ENCODE measurements around the gene VPS11. TPM values are rescaled to one million over a fixed set of nuclear protein-coding genes. Genes with fewer than 3 reads are reported as not detected.
"Not testable (repeated sequence)": the region's sequence is repeated elsewhere in the genome, so short reads cannot be mapped to it uniquely, and the experiment has no call there.

The VPS11 gene
- total RNA-seq, 1 donor from 2014 or later: 38.6 TPM

DNA sequence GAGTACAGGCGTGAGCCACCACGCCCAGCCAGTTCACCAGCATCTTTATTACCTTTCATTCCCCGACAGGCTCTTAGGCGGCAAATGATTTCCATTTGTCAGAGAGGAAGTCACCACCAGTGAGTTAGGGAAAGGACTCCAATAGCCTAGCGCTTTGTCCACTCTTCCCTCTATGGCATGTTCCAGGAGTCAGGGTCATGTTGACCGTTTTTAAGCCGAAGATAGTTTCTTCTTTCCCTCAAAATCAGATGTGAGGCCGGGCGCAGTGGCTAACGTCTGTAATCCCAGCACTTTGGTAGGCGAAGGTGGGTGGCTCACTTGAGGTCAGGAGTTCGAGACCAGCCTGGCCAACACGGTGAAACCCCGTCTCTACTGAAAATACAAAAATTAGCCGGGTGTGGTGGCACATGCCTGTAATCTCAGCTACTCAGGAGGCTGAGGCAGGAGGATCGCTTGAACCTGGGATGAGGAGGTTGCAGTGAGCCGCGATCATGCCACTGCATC, 35.6 kb downstream of the VPS11 start:
- DNase-seq (ENCODE audit: low spot score): not testable (repeated sequence)

- no peak for DNase-seq (ENCODE audit: low spot score)
These were observed 36.2 kb downstream of the VPS11 start for GRCh38 chr11:119103793-119104192.

DNA sequence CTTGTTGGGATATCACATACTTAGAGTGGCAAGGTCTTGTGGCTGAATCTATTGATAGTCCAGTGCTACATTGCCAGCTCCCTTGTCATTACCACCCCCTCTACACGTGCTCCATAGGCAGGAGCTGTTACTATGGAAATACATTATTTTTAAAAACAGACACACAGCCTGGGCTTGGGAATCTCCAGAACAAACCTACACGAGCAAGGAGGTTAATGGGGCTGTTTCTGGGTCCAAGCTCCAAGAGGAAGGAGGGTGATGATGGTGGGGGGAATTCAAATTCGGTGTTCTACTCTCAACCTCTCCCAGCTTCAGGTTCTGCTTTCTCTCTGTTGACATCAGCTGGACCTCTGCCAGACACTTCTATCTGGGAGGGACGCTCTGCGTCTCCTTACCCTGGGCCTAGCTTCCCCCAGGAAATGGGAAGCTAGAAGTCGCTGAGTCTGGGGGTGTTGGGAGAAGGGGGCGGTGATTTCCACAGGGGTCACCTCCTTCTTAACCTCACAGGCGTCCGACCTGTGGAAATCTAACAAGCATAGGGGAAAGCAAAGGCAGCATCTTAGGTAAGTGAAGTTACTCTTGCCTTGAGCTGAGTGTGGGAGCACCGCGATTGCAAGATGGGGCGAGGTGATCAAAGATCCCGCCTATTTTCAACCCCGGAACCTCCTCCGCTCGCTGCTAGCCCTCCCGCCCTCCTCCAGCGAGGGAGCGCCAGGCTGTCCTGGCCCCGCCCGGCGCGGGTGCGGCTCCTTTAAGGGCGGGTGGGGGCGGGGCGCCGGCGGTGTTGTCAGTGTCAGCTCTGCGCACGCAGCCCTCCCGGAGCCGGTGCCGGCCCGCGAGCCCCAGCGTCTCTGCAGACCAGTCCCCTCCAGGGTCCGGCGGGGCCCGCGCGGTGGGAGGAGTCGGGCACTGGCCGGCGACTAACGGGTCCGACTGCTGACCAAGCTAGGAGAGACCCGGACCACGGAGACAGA, 39.2 kb downstream of the VPS11 start, which contains the start of gene C2CD2L:
C2CD2L (plus strand) TSS at position 781 of the 974 bp plus-strand sequence. CDS start 398 bp downstream, outside the sequence.
- peak; percentile 90 for DNase-seq (ENCODE audit: low spot score)

- no peak for DNase-seq (ENCODE audit: low spot score)
These were observed 40.0 kb downstream of the VPS11 start for GRCh38 chr11:119107538-119108145.

GRCh38 chr11:119108146-119108856, 40.7 kb downstream of the VPS11 start:
- peak; percentile 70 for DNase-seq (ENCODE audit: low spot score)

- DNase-seq (ENCODE audit: low spot score): no peak
These were observed 41.2 kb downstream of the VPS11 start for GRCh38 chr11:119108857-119109221.

DNA sequence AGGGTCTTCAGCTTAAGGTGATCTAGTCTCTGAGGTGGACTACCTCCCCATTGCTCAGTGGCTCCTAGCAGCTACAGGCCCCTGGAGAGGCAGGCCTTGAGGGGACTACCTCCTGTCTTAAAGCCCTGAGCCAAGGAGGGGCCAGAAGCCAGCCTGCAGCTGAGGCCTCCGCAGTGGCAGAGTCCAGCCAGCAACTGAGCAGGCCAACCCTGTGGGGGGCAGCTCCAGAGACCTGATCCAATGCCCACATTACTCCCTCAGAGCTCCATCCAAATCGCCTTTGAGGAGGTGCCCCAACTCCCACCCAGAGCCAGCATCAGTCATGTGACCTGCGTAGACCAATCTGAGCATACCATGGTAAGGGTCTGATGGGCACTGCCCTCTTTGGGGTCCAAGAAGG, 42.2 kb downstream of the VPS11 start:
- no peak for DNase-seq (ENCODE audit: low spot score)

DNA sequence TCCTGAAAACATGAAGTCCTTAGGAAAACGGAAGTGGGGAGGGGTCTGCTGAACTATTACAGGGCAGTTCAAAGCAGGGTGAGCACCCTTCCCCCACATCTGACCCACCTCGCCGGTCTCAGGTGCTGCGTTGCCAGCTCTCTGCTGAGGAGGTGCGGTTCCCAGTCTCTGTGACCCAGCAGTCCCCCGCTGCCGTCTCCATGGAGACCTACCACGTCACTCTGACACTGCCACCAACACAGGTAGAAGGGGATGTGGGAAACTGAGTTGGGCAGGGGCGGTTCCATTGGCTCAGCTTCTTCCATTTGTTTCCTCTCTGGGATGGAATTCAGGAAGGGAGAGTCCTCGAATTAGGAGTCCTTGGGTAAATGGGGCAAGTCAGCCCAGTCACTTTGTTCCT, 42.8 kb downstream of the VPS11 start:
- no peak for DNase-seq (ENCODE audit: low spot score)

GRCh38 chr11:119111361-119111925, 43.8 kb downstream of the VPS11 start:
- DNase-seq (ENCODE audit: low spot score): no peak

DNA sequence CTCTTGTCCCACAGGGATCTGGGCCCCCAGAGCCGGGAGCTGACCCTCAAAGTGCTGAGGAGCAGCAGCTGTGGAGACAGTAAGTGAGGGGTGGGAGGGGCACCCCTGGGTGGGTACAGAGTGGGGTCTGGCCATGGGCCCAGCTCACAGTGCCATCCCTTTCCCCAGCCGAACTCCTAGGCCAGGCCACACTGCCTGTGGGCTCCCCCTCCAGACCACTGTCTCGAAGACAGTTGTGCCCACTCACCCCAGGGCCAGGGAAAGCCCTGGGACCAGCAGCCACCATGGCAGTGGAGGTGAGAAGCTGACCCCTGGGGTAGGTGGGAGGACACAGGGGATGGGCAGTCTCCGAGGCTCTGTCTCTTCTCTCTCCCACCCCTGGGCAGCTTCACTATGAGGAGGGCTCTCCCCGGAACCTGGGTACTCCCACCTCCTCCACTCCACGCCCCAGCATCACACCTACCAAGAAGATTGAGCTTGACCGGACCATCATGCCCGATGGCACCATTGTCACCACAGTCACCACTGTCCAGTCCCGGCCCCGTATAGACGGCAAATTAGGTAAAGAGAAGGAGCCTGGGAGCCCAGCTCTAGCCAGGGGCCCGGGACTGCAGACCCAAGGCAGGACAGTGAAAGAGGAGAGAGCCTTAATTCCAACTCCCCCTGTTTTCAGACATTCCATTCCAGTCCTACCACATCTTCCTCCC, 44.8 kb downstream of the VPS11 start:
- DNase-seq (ENCODE audit: low spot score): no peak

DNA sequence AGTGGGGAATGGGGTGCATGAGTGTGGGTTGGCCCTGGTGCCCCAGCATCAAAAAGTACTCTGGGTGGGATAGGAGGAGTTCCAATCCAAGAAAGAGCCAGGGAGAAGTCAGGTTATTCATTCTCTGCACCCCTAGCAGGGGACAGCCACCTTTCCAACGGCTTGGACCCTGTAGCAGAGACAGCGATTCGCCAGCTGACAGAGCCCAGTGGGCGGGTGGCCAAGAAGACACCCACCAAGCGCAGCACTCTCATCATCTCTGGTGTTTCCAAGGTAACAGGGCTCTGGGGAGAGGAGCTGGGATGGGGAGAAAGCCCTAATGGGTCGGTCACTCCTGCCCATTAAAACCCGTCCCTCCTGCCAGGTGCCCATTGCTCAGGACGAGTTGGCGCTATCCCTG, 46.1 kb downstream of the VPS11 start:
- no peak for DNase-seq (ENCODE audit: low spot score)

DNA sequence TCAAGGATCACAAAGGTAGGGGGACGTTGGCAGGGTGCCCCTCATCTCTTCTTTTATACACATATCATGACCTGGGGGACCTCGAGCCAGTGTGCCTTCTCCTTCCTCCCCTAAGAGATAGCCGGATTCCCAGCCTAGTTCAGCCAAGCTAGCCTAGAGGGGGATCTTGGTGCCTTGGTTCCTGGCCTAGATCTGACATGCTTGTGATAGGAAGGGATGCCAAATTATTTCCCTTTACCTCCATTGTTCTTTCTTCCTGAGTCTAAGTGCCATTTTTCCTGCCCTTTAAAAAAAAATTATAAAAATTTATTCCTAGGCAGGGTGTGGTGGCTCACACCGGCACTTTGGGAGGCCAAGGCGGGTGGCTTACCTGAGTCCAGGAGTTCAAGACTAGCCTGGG, 46.7 kb downstream of the VPS11 start:
- no peak for DNase-seq (ENCODE audit: low spot score)

- no peak for DNase-seq (ENCODE audit: low spot score)
These were observed 48.0 kb downstream of the VPS11 start for GRCh38 chr11:119115484-119116234.

DNA sequence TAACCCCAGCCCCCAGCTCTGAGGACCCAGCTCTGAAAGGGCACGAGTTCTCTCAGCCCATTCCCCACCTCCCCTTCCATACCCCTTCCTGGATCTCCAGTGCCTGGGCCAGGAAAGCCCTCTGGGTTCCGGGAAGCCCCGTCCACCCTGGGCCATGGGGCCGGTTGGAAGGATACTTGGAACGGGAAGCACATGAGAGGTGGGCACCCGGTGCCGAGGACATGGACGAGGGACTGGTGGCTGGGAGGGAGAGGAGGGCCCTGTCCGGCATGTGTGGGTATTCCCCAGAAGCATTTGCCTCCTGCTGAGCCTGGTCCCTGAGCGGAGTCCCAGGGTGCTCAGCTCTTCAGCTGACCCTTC, 48.6 kb downstream of the VPS11 start:
- DNase-seq (ENCODE audit: low spot score): no peak

DNA sequence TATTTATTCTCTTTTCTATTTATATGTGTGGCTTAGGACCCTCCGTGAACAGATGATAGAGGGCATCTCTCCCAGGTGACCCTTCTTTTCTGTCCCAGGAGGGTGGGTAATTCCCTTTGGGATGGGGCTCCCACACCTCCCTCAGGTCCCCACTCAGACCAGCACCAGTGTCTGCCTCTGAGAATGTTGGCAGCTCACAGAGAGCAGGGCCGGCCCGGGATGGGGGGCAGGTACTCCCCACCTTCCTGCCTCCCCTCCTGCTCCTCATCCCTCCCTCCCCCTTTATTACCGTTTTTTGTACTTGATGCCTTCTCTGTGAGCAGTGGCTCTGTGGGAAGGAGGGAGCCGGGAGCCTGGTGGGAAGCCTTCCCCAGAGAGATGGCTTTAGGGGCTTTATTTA, 49.0 kb downstream of the VPS11 start:
- DNase-seq (ENCODE audit: low spot score): no peak

- no peak for DNase-seq (ENCODE audit: low spot score)
These were observed 49.5 kb downstream of the VPS11 start for GRCh38 chr11:119117004-119117706.

DNA sequence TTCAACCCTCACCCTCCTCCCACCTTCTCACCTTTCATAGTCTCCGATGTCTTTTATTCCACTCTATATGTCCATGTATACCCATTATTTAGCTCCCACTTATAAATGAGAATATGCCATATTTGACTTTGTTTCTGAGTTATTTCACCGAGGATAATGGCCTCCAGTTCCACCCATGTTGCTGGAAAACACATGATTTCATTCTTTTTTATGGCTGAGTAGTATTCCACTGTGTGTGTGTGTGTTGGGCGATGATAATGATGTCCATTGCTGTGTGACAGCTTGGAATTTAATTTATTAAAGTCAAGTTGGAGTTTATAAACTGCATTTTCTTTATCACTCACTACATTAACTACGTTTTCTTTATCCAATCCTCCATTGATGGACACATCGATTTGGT, 50.6 kb downstream of the VPS11 start:
- no peak for DNase-seq (ENCODE audit: low spot score)

GRCh38 chr11:119118946-119119345, 51.3 kb downstream of the VPS11 start:
- DNase-seq (ENCODE audit: low spot score): no peak

- no peak for DNase-seq (ENCODE audit: low spot score)
These were observed 53.0 kb downstream of the VPS11 start for GRCh38 chr11:119120639-119121007.
